GM13976 (cell line): ENCODE measurements around the gene TST.

Experiments used
- DNase-seq: peaks from one replicate; pipeline ENCODE4 v3.0.0; 2012; ENCODE audit warnings: low spot score
- in situ Hi-C: fragments of 300-500 bp; cut with MboI; formaldehyde crosslinking; loops from one replicate; pipeline ENCODE4 v1.12.0; 2022; ENCODE audit warnings: low sequenced_read_pairs, mixed read lengths, inconsistent platforms; ENCODE audit not compliant: unreplicated experiment
- TF ChIP-seq, protein P1 (sequence below): IDR thresholded peaks from 2 replicates; pipeline ENCODE4 v1.5.1; 2012; ENCODE audit warnings: borderline replicate concordance, mild to moderate bottlenecking; ENCODE audit not compliant: insufficient read depth; ENCODE audit errors: extremely low read depth, missing control alignments, control extremely low read depth

Gene TST

DNA sequence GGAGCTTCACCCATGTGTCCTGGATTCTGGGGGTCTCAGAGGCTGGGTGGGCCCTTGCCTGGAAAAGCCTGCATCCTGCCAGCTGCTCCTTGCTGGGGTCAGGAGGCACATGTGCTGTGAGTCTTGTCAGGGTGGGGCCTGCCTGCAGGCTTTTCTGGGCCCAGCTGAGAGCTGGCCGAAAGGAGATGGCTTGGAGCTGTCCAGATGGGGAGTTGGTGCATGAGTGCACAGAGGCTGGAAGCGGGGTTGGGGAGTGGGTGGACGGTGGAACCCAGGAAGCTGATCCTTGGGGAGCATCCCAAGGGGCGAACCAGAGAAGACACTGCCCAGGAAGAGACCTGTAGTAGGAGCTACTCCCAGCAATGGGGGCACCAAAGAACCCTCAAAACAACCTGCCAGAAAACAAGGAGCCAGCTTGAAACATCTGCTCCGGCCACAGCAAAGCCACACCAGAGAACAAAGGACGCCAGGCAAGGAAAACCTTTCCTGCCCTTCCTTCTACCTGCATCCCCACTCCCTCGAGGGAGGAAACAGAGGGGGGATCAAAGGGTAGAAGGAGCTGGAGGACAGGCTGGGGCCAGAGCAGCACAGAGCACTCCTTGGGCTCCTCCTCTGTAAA lies 24.1 kb upstream of the TST start:
- in situ Hi-C loops = no loop called here
- DNase-seq = no peak
- TF ChIP-seq, protein P1, sequence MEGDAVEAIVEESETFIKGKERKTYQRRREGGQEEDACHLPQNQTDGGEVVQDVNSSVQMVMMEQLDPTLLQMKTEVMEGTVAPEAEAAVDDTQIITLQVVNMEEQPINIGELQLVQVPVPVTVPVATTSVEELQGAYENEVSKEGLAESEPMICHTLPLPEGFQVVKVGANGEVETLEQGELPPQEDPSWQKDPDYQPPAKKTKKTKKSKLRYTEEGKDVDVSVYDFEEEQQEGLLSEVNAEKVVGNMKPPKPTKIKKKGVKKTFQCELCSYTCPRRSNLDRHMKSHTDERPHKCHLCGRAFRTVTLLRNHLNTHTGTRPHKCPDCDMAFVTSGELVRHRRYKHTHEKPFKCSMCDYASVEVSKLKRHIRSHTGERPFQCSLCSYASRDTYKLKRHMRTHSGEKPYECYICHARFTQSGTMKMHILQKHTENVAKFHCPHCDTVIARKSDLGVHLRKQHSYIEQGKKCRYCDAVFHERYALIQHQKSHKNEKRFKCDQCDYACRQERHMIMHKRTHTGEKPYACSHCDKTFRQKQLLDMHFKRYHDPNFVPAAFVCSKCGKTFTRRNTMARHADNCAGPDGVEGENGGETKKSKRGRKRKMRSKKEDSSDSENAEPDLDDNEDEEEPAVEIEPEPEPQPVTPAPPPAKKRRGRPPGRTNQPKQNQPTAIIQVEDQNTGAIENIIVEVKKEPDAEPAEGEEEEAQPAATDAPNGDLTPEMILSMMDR = no peak

DNA sequence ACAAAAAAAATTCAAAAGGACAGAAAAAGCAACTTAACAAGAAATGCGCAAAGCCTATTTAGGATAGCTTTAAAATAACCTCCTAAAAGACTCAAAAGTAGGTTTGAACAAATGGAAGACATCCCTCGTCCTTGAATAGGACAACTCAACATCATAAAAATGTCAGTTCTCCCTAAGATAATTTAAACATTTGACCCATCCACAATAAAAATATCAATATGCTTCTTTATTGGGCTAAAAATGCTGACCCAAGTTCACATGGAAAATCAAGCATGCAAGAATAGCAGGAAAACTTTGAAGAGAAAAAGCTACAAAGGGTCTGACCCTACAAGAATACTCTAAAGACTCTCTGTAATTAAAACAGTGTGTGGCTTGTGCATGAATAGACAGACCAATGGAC lies 20.2 kb upstream of the TST start:
- in situ Hi-C loops = no loop called here
- DNase-seq = no peak

DNA sequence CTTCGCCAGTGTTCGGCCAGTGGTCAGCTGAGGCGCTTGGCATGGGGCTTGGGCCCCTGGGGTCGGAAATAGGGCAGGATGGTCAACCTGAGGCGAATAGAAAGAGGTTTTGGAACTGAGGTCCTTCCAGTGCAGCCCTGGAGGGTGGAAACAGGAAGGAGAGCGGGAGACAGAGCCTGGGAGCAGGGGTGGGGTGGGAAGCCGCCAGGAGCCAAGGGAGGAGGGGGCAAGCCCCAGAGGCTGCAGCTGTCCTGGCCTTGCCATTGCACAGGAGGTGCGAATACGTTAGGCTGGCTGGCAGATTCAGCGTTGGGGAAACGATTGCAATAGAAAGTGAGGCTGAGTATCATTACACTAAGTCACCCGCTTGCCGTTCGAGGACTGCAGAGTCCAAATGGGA lies 18.4 kb upstream of the TST start:
- in situ Hi-C loops = no loop called here
- TF ChIP-seq, protein P1 = no peak
- DNase-seq = no peak

More for the DNA sequence above, 20.2 kb upstream of the TST start:
- TF ChIP-seq, protein P1 = no peak

DNA sequence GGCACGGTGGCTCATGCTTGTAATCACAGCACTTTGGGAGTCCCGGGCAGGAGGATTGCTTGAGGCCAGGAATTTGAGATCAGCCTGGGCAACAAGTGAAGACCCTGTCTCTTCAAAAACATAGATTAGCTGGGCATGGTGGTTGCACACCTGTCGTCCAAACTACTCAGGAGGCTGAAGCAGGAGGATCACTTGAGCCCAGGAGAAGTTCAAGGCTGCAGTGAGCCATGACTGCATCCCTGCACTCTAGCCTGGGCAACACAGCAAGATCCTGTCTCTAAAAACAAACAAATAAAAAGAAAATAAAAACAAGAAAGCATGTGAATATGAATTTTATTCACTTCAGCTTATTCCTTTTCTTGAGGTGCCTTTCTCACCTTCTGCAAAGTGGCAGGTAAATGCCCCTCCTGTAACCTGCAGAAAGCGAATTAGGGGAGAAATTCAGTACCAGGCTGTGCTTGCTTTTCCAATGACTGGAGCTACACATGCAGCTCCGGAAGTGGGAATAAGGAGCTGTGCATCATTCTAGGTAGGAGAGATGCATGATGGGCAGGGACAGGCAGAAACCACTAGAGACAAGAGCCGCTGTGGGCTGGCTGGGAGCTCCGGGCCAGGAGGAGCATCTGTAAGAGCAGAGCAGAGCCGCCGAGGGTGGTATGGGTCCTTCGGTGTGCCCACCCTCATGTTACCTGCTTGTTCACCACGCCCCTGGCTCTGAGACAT lies 17.6 kb upstream of the TST start:
- TF ChIP-seq, protein P1 = no peak
- in situ Hi-C loops = no loop called here
- DNase-seq = no peak

DNA sequence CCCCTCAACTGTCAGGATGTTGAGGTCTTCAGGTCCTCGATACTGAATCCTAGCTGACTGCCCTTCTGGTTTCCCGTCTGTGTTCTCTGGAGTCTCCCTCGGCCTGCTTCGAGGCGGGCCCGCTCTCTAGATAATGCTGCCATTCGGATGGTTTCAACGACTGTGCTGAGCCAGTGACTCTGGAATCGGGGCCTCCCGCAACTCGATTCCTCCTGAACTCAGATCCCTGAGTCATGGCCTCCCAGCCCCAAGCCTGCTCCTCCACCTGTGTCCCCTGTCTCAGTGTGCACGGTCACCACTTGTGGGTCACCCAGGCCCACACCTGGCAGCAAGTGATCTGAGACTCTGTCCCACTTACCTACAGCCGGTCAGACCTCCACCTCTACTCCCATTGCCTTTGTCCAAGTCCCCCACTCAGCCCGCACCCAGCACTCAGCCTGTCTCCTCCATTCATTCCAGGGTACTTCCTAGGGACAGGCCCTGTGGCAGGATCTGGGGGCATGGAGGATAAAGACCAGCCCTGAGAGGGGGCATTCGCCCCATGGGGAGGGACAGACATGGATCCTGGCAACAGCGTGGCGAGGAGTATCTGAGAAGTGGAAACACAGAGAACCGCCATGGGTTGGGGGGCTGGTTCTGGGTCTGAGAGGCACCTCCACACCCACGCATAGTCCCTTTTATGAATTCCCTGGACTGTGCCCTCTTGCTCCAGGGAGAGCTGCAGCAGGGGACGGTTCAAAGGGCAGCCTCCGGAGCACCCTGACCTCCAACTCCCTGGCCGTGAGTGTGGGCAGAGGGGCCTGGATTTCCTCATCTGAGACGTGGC lies 14.6 kb upstream of the TST start:
- TF ChIP-seq, protein P1 = no peak
- in situ Hi-C loops = no loop called here

More for the DNA sequence above, 14.6 kb upstream of the TST start:
- DNase-seq = no peak
